Ovary (tissue), 9 donors: ENCODE measurements around the gene PKNOX1. TPM values are rescaled to one million over a fixed set of nuclear protein-coding genes. Genes with fewer than 3 reads are reported as not detected.

Experiments used
- DNase-seq, 5 donors: peaks; one replicate each; pipeline ENCODE4 v3.0.0-alpha.2; 2019 to 2020
- H3K27ac ChIP-seq, 2 donors: fragments of 200-600 bp; one replicate each; pipeline versions ENCODE4 v1.5.1 to v1.8.0; 2019 to 2022
- H3K27me3 ChIP-seq: fragments of 200-600 bp; one replicate; pipeline ENCODE4 v1.8.0; 2022
- H3K36me3 ChIP-seq: fragments of 200-600 bp; sonication (generic); one replicate; pipeline ENCODE4 v1.5.1; 2019
- H3K4me1 ChIP-seq: one replicate; pipeline ENCODE4 v1.8.1; 2013; ENCODE audit warnings: mild to moderate bottlenecking, moderate library complexity; ENCODE audit not compliant: insufficient read depth
- H3K4me3 ChIP-seq: fragments of 200-600 bp; sonication (generic); one replicate; pipeline ENCODE4 v1.5.1; 2017
- H3K9me3 ChIP-seq, 2 donors: fragments of 200-600 bp in 1 of 2; sonication (generic) in 1 of 2; one replicate each; pipeline versions ENCODE4 v1.5.1 to v1.8.1; 2013 to 2019; ENCODE audit warnings: mild to moderate bottlenecking in 1 of 2, moderate library complexity in 1 of 2
- CTCF ChIP-seq, 3 donors: fragments of 450-650 bp in 2 of 3; fragments of 200-600 bp in 1 of 3; IDR thresholded peaks; one replicate each; pipeline versions ENCODE4 v1.5.1 to v1.8.0; 2016 to 2022; ENCODE audit warnings: antibody characterized with exemption in 3 of 3, mild to moderate bottlenecking in 1 of 3
- EP300 ChIP-seq: sonication (generic); formaldehyde crosslinking; IDR thresholded peaks from one replicate; pipeline ENCODE4 v1.6.1; 2017; ENCODE audit warnings: antibody characterized with exemption
- POLR2A ChIP-seq: fragments of 450-650 bp; IDR thresholded peaks from one replicate; pipeline ENCODE4 v1.6.1; 2017; ENCODE audit warnings: antibody characterized with exemption, mild to moderate bottlenecking, moderate library complexity
- WGBS, 3 donors: extraction: QIAGEN DNeasy Blood & Tissue Kit in 1 of 3; methylation state at CpG; one replicate each; pipeline versions ENCODE4 v1.1.5 to v1.1.7; 2013 to 2017; 5-methylcytosine and 5-hydroxymethylcytosine counted together
- intact Hi-C, 4 donors: fragments of 100-400 bp; cut with DNase I; formaldehyde crosslinking; loops; one replicate each; pipeline versions ENCODE4 v1.11.0 to v1.15.1; 2022 to 2023
- polyA plus RNA-seq, 2 donors: library from polyadenylated mRNA; stranded (reverse); fragments of 200-250 nt in 1 of 2; fragments of 350-450 nt in 1 of 2; fragmentation: Illumina TruSeq in 1 of 2; extraction: RNeasy Lipid Tissue Mini Kit (QIAGEN cat#74804) in 1 of 2; gene quantifications; one replicate each; pipeline ENCODE4 v1.2.3, GENCODE V29; 2013 to 2014
- total RNA-seq, 7 donors: library from RNA; depleted of rRNA in 2 of 7; stranded (reverse); fragments of >200 nt in 2 of 7; fragmentation: NEBNext Ultra II Directional in 3 of 7; extraction: Animal tissue kit (Norgen Biotek cat#: 25700) in 3 of 7; gene quantifications; one replicate each; pipeline versions ENCODE4 v1.1.0 to v1.2.4, GENCODE V29; 2016 to 2023
- donor health status: DM: no; HTN: no; CAD: no; lungs with moderate emphysema.
- donor health status: DM: no; HTN: no; CAD: no.
- donor health status: Bipolar disorder and iron deficiency.
- donor health status: DM: yes; HTN: yes; CAD: no.
- donor health status: DM: no; HTN: no; CAD: no.
- donor health status: DM: yes; HTN: yes; CAD: no.

The PKNOX1 gene
- total and polyA plus RNA-seq, 9 donors, result 7.0 to 50.9 (median 25.4) TPM

GRCh38 chr21:43020177-43020576 is 45.8 kb downstream of the PKNOX1 start:
- Histone ChIP-seq H3K27ac (no peak overlapping the region), H3K4me1 (peaks cover 6% of the 10 kb centered on the region), H3K4me3 (no peak overlapping the region), H3K36me3 (no peaks in the 10 kb centered on the region), H3K9me3 (no peaks in the 10 kb centered on the region), H3K27me3 (no peaks in the 10 kb centered on the region)
- DNase-seq, result no peak
- WGBS, 3 donors, result 88 to 93% (median 91%) methylated on average over 13 of the region's 13 CpGs
- intact Hi-C loops, result no loop called here
- TF ChIP-seq POLR2A, result no peak
- TF ChIP-seq EP300, result no peak
- TF ChIP-seq CTCF (IDR thresholded peaks at IDR 0.05), result no peak

- Histone ChIP-seq H3K27me3 (no peaks in the 10 kb centered on the region), H3K4me3 (no peak overlapping the region), H3K9me3 (no peaks in the 10 kb centered on the region), H3K36me3 (no peaks in the 10 kb centered on the region), H3K27ac (no peak overlapping the region), H3K4me1 (peaks cover 6% of the 10 kb centered on the region)
- intact Hi-C loops, result no loop called here
- WGBS, 3 donors, result 75 to 88% (median 87%) methylated on average over 6 of the region's 6 CpGs
- TF ChIP-seq POLR2A, result no peak
- TF ChIP-seq CTCF (IDR thresholded peaks at IDR 0.05), result no peak
- TF ChIP-seq EP300, result no peak
- no peak for DNase-seq
Measured at GRCh38 chr21:43020771-43021170, 46.4 kb downstream of the PKNOX1 start.

GRCh38 chr21:43021191-43021590 is 46.8 kb downstream of the PKNOX1 start:
- Histone ChIP-seq H3K27me3 (no peaks in the 10 kb centered on the region), H3K36me3 (no peaks in the 10 kb centered on the region), H3K9me3 (no peaks in the 10 kb centered on the region), H3K27ac (no peak overlapping the region), H3K4me3 (no peak overlapping the region), H3K4me1 (peaks cover 6% of the 10 kb centered on the region)
- intact Hi-C loops, result no loop called here
- TF ChIP-seq EP300, result no peak
- no peak for TF ChIP-seq POLR2A
- no peak for TF ChIP-seq CTCF (IDR thresholded peaks at IDR 0.05)
- WGBS, 3 donors, result 89 to 93% (median 93%) methylated on average over 10 of the region's 10 CpGs
- no peak for DNase-seq

- Histone ChIP-seq H3K27ac (peak overlapping the region in 1 of 2 donors; percentile 14), H3K4me1 (peaks cover 6% of the 10 kb centered on the region), H3K27me3 (no peaks in the 10 kb centered on the region), H3K4me3 (no peak overlapping the region), H3K9me3 (no peaks in the 10 kb centered on the region), H3K36me3 (no peaks in the 10 kb centered on the region)
- TF ChIP-seq POLR2A (no peak), EP300 (no peak), CTCF (IDR thresholded peaks at IDR 0.05) (no peak)
- WGBS, 3 donors, result 93 to 95% (median 94%) methylated on average over 26 to 28 of the region's 28 CpGs
- DNase-seq, result no peak
- intact Hi-C loops, result no loop called here
Measured at GRCh38 chr21:43021756-43022600, 47.6 kb downstream of the PKNOX1 start.
